Measurements from ENCODE around the gene ALB.

GRCh38 chr4:73459048-73459421, 54.9 kb downstream of the ALB start:
- TF ChIP-seq POLR2A (IDR thresholded peaks at IDR 0.05; ENCODE audit: low read depth) (no peak), CTCF (IDR thresholded peaks at IDR 0.05) (no peak), EP300 (IDR thresholded peaks at IDR 0.05) (no peak)

Data from esophagus muscularis mucosa (tissue), 4 donors.